ENCODE data around the gene PID1.

- TF ChIP-seq CTCF (IDR thresholded peaks at IDR 0.05): no peak
- no peak for TF ChIP-seq POLR2A (IDR thresholded peaks at IDR 0.05)
These were observed 90.4 kb downstream of the PID1 start for GRCh38 chr2:229180658-229181057.
